Duodenal mucosa (tissue), 2 donors: ENCODE data around the gene ENKD1.

Experiments used
- H3K27ac ChIP-seq: one replicate; pipeline ENCODE4 v1.7.0; 2013; ENCODE audit warnings: low read depth, low read length
- H3K27me3 ChIP-seq, 2 donors: one replicate each; pipeline ENCODE4 v1.7.0; 2013; ENCODE audit warnings: low read length in 2 of 2, control low read depth in 1 of 2; ENCODE audit not compliant: insufficient read depth in 2 of 2, control insufficient read depth in 1 of 2
- H3K36me3 ChIP-seq, 2 donors: one replicate each; pipeline ENCODE4 v1.7.0; 2013; ENCODE audit warnings: low read length in 2 of 2, control low read depth in 1 of 2; ENCODE audit not compliant: insufficient read depth in 2 of 2, control insufficient read depth in 1 of 2
- H3K4me1 ChIP-seq, 2 donors: one replicate each; pipeline ENCODE4 v1.7.0; 2013; ENCODE audit warnings: low read length in 2 of 2, control low read depth in 1 of 2; ENCODE audit not compliant: insufficient read depth in 2 of 2, control insufficient read depth in 1 of 2
- H3K4me3 ChIP-seq, 2 donors: one replicate each; pipeline ENCODE4 v1.7.0; 2013; ENCODE audit warnings: low read length in 2 of 2, low read depth in 1 of 2
- H3K9ac ChIP-seq, 2 donors: one replicate each; pipeline ENCODE4 v1.7.0; 2013; ENCODE audit warnings: low read length in 2 of 2, low read depth in 1 of 2
- H3K9me3 ChIP-seq, 2 donors: one replicate each; pipeline ENCODE4 v1.7.0; 2013; ENCODE audit warnings: low read length in 2 of 2, control low read depth in 1 of 2; ENCODE audit not compliant: control insufficient read depth in 1 of 2

Gene ENKD1

GRCh38 chr16:67679935-67680897 lies 13.7 kb upstream of the ENKD1 start:
- H3K4me3 ChIP-seq: no peak overlapping the region
- H3K4me1 ChIP-seq: no peaks in the 10 kb centered on the region
- no peak overlapping the region for H3K27ac ChIP-seq
- peaks cover 6 to 27% of the 10 kb centered on the region in 2 donors for H3K36me3 ChIP-seq
- no peaks in the 10 kb centered on the region for H3K9me3 ChIP-seq
- H3K27me3 ChIP-seq: no peaks in the 10 kb centered on the region
- no peak overlapping the region for H3K9ac ChIP-seq

GRCh38 chr16:67678354-67679023 lies 11.9 kb upstream of the ENKD1 start:
- Histone ChIP-seq H3K4me3 (no peak overlapping the region), H3K9me3 (no peaks in the 10 kb centered on the region), H3K27ac (no peak overlapping the region), H3K4me1 (peaks cover 10 to 14% of the 10 kb centered on the region in 2 donors), H3K36me3 (peaks cover 0 to 16% of the 10 kb centered on the region in 2 donors), H3K27me3 (no peaks in the 10 kb centered on the region), H3K9ac (no peak overlapping the region)

GRCh38 chr16:67677712-67678111 lies 11.2 kb upstream of the ENKD1 start:
- Histone ChIP-seq H3K36me3 (peaks cover 0 to 8% of the 10 kb centered on the region in 2 donors), H3K9ac (no peak overlapping the region), H3K4me3 (no peak overlapping the region), H3K27me3 (no peaks in the 10 kb centered on the region), H3K4me1 (peaks cover 18 to 21% of the 10 kb centered on the region in 2 donors), H3K9me3 (no peaks in the 10 kb centered on the region), H3K27ac (no peak overlapping the region)

- H3K9ac ChIP-seq: no peak overlapping the region
- no peak overlapping the region for H3K4me3 ChIP-seq
- peaks cover 0 to 8% of the 10 kb centered on the region in 2 donors for H3K36me3 ChIP-seq
- no peak overlapping the region for H3K27ac ChIP-seq
- no peaks in the 10 kb centered on the region for H3K9me3 ChIP-seq
- H3K4me1 ChIP-seq: peaks cover 18 to 21% of the 10 kb centered on the region in 2 donors
- H3K27me3 ChIP-seq: no peaks in the 10 kb centered on the region
Observed at GRCh38 chr16:67676939-67677338, 10.4 kb upstream of the ENKD1 start.

GRCh38 chr16:67676516-67676915 lies 10.0 kb upstream of the ENKD1 start:
- no peak overlapping the region for H3K9ac ChIP-seq
- peaks cover 18 to 21% of the 10 kb centered on the region in 2 donors for H3K4me1 ChIP-seq
- no peaks in the 10 kb centered on the region for H3K9me3 ChIP-seq
- no peak overlapping the region for H3K4me3 ChIP-seq
- no peaks in the 10 kb centered on the region for H3K27me3 ChIP-seq
- no peak overlapping the region for H3K27ac ChIP-seq
- H3K36me3 ChIP-seq: peaks cover 0 to 8% of the 10 kb centered on the region in 2 donors

GRCh38 chr16:67675999-67676398 lies 9.4 kb upstream of the ENKD1 start:
- H3K27ac ChIP-seq: no peak overlapping the region
- no peak overlapping the region for H3K4me3 ChIP-seq
- peaks cover 0 to 8% of the 10 kb centered on the region in 2 donors for H3K36me3 ChIP-seq
- no peaks in the 10 kb centered on the region for H3K9me3 ChIP-seq
- no peak overlapping the region for H3K9ac ChIP-seq
- peaks cover 18 to 21% of the 10 kb centered on the region in 2 donors for H3K4me1 ChIP-seq
- no peaks in the 10 kb centered on the region for H3K27me3 ChIP-seq

GRCh38 chr16:67675579-67675935 lies 9.0 kb upstream of the ENKD1 start:
- Histone ChIP-seq H3K36me3 (peaks cover 0 to 8% of the 10 kb centered on the region in 2 donors), H3K27me3 (no peaks in the 10 kb centered on the region), H3K9me3 (no peaks in the 10 kb centered on the region), H3K9ac (no peak overlapping the region), H3K4me3 (no peak overlapping the region), H3K4me1 (peaks cover 18 to 21% of the 10 kb centered on the region in 2 donors), H3K27ac (no peak overlapping the region)

GRCh38 chr16:67674851-67675578 lies 8.5 kb upstream of the ENKD1 start:
- peaks cover 18 to 21% of the 10 kb centered on the region in 2 donors for H3K4me1 ChIP-seq
- peaks cover 0 to 8% of the 10 kb centered on the region in 2 donors for H3K36me3 ChIP-seq
- H3K9ac ChIP-seq: no peak overlapping the region
- H3K9me3 ChIP-seq: no peaks in the 10 kb centered on the region
- no peak overlapping the region for H3K4me3 ChIP-seq
- no peaks in the 10 kb centered on the region for H3K27me3 ChIP-seq
- no peak overlapping the region for H3K27ac ChIP-seq

GRCh38 chr16:67673712-67674580 lies 7.4 kb upstream of the ENKD1 start:
- Histone ChIP-seq H3K4me1 (peaks cover 18 to 21% of the 10 kb centered on the region in 2 donors), H3K27me3 (no peaks in the 10 kb centered on the region), H3K4me3 (no peak overlapping the region), H3K36me3 (peaks cover 0 to 8% of the 10 kb centered on the region in 2 donors), H3K27ac (peak overlapping the region; percentile 24), H3K9me3 (no peaks in the 10 kb centered on the region), H3K9ac (peak overlapping the region in 1 of 2 donors; percentile 31)
